Glomerular visceral epithelial cell (primary cell): ENCODE data around the gene LEUTX.
A peak's percentile ranks its signal among the peaks of the same experiment; 100 is the strongest.

Experiments
- DNase-seq: peaks from one replicate; pipeline ENCODE4 v3.0.0-alpha.2; 2016; ENCODE audit errors: extremely low spot score

Gene LEUTX

GRCh38 chr19:39824143-39825092, 45.8 kb downstream of the LEUTX start:
- peak; percentile 78 for DNase-seq

- no peak for DNase-seq
Observed at GRCh38 chr19:39825093-39825463, 46.4 kb downstream of the LEUTX start.

- DNase-seq: no peak
Observed at GRCh38 chr19:39825531-39826076, 47.0 kb downstream of the LEUTX start.

GRCh38 chr19:39826311-39826945, 47.8 kb downstream of the LEUTX start:
- no peak for DNase-seq

GRCh38 chr19:39827216-39827615, 48.6 kb downstream of the LEUTX start:
- no peak for DNase-seq

- no peak for DNase-seq
Observed at GRCh38 chr19:39828015-39828653, 49.5 kb downstream of the LEUTX start.

- no peak for DNase-seq
Observed at GRCh38 chr19:39828654-39829032, 50.0 kb downstream of the LEUTX start.

- no peak for DNase-seq
Observed at GRCh38 chr19:39829702-39830275, 51.1 kb downstream of the LEUTX start.

- DNase-seq: no peak
Observed at GRCh38 chr19:39830406-39830805, 51.8 kb downstream of the LEUTX start.

- DNase-seq: no peak
Observed at GRCh38 chr19:39830847-39831246, 52.2 kb downstream of the LEUTX start.

- no peak for DNase-seq
Observed at GRCh38 chr19:39831679-39832078, 53.0 kb downstream of the LEUTX start.

- no peak for DNase-seq
Observed at GRCh38 chr19:39832341-39833083, 53.9 kb downstream of the LEUTX start.

GRCh38 chr19:39833160-39833463, 54.5 kb downstream of the LEUTX start:
- DNase-seq: no peak

- DNase-seq: peak; percentile 98
Observed at GRCh38 chr19:39833464-39834286, 55.0 kb downstream of the LEUTX start, which contains the start of gene DYRK1B. TSS of gene DYRK1B (minus strand) at chr19:39834162. CDS start at chr19:39831867, 2,295 bp downstream.

GRCh38 chr19:39834287-39834841, 55.7 kb downstream of the LEUTX start:
- DNase-seq: no peak
